Stimulated activated CD8-positive, alpha-beta memory T cell treated with anti-CD3 and anti-CD28 coated beads, Interleukin-12 subunit alpha, Interleukin-12 subunit beta, amount 100 ng/mL, for 24 hours (primary cell): ENCODE results near the gene ARMH3.
"Not testable (repeated sequence)": the region's sequence is repeated elsewhere in the genome, so short reads cannot be mapped to it uniquely, and the experiment has no call there.

ENCODE experiments used
- DNase-seq: peaks from one replicate; pipeline ENCODE4 v3.0.0-alpha.2; 2020; ENCODE audit errors: extremely low read depth

Gene ARMH3

DNA sequence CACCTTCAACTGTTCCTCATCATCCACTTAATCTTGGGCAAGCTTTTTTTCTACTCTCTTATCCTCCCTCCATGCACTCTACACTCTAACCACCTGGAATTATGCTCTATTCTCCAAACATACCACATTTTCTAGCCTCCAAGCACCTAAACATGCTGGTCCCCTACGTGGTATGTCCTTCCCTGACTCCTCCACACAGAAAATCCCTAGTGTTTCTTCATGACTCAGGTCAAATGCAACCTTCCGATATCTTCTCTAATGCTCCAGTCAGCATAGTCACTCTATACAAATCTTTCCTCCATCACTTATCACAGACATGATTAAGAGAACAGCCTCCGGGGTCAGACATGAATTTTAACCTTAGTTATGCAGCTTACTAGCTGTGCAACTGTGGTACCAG, 68.8 kb downstream of the ARMH3 start:
- DNase-seq = no peak

DNA sequence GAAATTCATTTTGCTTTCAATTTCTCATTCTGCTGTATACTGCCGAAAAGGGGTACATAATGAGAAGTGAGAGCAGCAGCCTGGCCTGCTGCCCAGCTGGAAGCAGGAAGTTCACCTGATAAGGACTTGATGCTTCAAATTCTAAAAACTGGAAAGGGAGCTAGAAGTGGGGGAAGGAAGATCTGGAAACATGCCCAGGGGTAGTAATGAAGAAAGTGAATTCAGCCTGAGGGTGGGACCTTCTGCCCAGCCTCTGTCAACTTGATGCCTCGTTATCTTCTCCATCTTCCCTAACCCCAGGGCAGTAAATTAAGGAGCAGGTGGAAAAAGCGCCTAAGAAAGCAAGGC, 69.4 kb downstream of the ARMH3 start:
- DNase-seq = no peak

DNA sequence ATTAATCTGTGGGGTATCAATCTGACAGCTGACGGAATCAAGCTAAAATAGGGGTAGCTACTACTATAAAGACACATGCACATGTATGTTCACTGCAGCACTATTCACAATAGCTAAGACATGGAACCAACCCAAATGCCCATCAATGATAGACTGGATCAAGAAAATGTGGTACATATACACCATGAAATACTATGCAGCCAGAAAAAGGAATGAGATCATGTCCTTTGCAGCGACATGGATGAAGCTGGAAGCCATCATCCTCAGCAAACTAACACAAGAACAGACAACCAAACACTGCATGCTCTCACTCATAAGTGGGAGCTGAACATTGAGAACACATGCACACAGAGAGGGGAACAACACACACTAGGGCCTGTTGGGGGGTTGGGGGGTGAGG, 75.3 kb downstream of the ARMH3 start:
- DNase-seq = not testable (repeated sequence)

DNA sequence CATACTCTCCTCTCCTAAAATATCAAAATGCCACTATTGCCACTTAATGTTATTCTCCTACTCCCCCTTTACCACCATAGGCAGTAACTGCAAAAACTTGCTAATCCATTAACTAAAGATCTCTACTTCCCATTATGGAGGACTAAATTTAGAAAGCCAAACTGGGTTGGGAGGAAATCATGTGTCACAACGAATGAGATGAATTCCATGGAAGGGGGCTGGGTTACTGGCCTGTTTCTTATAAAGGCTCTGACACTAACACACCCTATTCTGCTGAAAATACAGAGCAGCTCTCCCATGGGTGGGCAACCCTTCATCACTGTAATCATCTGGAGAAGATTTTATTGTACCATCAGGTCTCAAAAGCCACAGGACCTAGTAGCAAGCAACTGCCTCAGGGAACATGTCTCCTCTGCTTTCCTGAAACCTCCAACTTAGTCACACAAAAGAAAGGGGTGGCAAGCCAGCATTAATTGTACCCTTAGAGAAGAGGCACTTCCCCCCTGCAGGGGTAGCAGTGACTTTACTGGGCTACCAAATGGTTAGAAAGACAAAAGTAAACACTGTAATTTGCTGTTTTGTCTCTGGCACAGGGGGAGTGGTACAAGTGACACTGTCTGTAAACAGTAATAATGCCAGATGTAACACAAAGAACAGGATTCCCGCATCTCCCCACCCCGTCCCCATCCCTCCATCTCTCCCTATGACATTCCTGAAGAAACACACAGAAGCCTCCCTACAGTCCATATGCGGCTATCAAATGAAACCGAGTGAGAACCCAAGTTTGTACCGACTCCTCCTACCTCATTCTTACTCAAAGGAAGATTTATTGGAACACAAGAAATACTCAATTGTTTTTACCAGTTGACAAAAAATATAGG, 81.6 kb downstream of the ARMH3 start:
- DNase-seq = no peak

DNA sequence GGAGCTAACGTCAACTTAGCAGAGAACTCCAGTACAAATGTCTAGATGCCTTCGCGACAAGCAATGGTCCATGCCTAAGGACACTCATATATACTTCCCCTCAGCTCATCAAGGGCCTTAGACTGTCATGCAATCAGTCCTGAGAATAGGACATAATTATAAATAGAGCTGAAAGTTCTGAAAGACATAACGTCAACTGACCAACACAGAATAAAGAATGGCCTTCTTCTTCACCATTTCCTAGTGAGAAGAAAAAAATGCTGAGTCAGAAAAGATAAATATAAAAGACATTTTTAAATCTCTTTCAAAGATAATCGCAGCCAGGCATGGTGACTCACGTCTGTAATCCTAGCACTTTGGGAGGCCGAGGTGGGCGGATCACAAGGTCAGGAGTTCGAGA, 83.2 kb downstream of the ARMH3 start:
- no peak for DNase-seq

DNA sequence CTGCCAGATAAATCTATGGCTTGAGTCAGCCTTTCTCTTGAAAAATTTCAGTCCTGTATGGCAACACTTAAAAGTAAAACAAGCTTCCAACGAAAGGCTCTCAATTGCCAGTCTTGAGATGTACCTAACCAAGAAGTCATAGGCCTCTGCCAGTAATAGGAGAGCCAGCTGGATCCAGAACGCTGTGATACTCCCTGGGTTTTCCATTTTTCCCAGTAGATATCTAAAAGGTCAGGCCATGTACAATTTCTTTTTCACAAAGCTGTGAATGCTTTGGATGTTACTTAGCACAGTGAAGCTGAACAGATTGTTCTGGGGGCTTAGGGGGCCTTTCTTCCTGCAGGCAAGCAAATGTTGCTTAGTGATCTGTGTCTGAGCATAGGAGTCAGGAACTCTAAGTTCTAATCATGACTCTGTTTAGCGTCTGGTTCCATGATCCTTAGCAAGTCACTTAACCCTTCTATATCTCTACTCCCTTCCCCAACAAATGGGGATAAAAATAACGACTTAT, 86.5 kb downstream of the ARMH3 start:
- no peak for DNase-seq

DNA sequence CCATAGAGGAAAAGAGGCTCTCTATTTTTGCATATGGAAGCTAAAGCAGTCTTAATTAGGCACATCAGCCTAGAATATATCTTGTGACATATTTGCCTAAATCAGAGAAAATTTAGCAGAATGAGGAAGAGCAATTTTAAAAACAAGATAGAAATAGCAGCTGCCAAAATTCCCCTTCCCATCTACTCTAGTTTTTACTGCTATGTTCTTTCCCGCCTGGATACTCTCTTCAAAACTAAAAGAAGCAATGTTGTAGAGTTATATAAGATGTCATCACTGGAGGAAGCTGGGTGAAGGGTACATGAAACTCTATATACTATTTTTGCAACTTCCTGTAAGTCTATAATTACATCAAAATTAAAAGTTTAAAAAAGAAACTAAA, 87.0 kb downstream of the ARMH3 start:
- no peak for DNase-seq

DNA sequence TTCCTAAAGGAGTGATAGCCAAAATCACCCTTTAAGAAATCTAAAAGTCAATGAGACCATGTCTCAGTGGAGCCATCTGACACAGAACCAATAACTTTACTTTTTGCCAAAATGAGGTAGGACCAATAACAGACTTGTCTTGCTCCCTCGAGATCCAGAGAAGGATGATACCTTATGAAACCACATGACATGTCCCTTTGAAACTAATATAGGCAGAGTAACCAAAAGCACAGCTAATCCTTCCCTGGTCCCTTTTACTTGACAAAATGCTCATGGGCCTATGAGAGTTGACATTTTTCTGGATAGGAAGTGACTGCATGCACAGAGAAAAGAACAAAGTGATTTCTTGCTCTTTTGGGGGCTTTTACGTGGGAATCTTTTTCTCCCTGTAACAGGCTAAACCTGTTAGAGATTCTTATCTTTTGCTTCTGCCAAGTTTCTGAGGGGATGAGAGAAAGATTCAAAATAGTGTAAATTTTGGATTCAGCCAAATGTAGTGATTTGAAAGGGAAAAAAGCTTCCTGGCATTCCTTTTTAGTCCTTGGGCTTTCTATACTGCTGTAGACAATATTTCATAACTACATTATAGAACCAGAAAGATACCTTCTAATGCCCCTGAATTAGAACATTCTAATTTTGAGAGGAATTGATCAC, 87.6 kb downstream of the ARMH3 start:
- DNase-seq = no peak

DNA sequence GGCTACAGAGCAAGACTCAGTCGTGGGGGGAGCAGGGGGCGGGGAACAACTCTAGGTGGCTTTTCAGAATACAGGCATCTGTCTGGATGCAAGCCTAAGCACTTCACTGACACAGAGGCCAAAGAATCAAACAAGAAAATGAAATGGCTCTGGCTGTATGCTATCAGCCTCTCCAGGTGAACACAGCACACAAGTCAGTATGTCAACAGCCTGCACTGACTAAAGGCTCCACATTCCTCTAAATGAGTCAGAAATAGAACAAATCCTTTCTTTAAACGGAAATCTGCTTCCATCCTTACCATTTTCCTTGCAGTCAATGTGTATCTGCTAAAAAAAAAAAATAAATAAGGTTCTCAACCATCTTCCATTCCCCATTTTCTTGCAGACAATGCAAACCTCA, 88.3 kb downstream of the ARMH3 start:
- no peak for DNase-seq

DNA sequence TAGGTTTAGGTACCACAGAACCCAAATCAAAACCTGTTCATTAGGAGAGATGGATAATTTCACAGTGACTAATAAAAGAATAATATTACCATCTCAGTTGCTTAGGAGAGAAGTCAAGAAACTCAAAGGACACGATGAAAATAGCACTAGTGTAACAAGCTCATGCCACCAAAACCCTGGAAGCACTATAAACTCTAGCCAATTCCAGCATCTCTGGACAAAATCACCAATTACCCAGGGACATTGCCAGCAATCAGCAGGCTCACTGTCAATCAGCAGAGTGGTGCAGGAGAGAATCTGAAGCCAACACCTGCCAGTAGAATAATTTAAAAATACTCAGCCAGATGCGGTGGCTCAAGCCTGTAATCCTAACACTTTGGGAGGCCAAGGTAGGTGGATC, 88.9 kb downstream of the ARMH3 start:
- DNase-seq = no peak

DNA sequence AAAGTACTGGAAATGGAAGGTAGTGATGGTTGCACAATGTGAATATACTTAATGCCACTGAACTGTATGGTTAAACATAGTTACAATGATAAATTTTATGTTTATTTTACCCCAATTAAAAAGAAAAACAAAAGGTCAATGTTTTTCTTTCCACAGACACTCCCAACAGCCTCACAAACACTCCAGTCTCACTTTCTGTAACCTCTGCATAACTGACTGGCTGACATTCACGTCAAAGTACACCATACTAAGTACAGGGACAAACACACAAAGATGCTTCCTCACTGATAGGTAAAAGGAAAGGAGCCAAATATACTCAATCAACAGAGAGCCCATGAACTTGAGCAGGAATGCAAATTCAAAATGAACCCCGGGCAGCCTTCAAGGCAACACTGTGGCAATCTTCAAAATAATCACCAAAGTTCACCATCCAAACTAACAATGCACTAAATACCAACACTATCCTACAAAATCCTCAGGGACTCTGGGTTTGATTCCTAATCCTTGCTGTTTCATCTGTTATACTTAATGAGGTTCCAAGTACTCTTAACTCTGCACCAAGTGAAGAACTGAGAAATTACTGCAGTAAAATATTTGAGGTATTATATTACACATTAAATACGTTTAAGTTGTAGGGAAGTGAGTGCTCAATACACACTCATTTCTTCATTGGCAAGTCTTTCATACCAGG, 90.8 kb downstream of the ARMH3 start:
- DNase-seq = no peak

DNA sequence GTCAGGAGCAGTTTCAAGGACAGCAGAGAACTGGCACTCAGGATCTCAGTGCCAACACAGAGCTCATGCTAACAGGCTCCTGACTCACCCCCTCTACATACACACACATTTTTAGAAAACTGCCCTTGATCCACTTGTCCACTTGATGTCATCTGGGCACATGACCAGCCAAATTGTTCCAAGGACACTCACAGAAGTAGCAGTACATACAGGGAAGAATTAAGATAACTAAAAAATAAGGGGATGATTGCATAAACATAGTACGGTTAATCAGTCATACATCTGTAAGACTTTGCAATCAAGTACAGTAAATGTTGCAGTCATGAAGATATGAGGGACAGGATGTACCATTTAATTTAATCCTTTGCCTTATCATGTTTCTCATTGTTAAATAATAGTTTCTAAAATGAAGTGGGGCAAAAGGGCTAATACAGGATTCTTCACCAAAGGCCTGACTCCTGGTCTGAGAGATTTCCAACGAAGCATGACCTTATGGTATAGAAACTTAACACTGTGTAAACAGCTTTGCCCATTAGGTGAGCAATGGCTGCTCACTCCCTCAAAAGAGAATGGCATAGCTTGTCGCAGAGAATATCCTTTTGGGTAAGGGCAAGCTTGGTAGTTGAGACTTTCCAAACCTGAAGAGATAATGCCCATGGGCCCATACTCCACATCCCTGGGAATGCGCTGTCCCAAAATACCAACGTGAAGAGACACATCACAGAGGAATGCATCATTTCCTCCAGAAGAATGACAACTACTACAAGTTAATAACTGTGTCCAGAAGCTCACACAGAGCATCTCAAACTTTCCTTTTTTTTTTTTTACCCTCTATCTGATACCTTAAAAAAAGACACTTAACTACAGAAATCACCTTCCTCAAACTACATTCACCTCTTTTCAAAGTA, 94.1 kb downstream of the ARMH3 start:
- DNase-seq = no peak

DNA sequence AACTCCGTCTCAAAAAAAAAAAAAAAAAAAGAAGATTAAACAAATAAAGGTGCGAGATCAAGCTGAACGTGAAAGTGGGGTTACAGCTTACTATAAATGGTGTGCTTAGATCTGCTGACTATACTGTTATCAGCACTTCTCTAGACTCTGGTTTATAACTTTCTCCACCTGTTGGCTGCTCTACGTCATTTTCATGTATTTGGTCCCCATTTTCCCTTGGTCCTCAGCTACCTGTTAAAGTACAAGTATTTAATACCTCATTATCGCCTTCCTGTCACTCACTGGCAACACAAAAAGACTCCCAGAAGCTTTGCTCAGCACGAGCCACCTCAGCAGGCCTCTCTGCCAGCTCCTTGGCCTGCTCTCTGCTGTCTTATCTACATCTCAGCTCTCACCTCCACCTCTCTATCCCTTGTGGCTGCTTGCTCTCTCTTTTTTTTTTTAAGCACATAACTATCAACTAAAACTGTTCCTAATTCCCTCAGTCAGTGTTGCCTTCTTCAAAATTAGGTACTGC, 95.0 kb downstream of the ARMH3 start:
- no peak for DNase-seq

DNA sequence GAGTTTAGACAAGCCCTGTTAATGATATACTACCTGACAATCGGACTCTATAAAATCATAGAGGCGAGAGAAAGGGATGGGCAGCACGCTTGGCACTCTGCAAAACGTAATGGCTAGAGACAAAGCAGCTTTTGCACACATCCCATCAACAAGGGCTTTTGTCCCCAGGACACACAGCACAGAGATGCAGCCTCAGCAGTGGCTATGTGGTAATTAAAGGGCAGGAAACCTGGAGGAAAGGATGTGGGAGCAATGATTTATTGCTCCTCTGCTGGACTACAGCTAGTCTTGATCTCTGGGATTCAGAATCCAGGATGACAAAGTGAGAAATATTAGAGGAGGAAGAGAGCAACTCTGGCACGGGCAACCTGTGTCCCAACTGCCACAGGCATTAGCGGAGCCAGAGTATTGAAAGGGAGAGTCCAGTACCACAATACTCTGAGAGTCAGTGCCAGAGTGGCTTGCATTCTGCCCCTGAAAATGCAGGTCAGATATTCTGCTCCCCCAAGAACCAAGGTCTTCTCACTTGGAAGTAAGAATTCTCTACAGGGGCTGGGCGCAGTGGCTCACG, 96.5 kb downstream of the ARMH3 start:
- no peak for DNase-seq

DNA sequence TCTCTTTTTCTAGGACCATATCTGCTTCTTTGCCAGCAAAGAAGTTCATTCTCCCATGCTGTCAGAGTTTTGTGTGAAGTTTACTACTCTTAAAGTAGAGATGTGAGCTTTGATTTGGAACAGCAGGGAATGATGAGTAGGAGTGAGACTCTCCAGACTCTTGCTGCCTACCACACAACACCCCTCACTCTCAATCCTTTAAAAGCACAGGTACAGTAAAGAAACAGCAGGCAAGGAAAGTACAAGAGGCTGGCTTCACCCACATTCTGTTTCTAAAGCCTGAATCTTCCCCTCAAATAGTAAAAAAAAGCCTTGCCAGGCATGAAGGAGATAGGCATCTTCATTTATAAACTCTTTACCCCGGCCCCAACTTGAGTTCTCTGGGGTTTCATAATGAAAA, 97.3 kb downstream of the ARMH3 start:
- no peak for DNase-seq

DNA sequence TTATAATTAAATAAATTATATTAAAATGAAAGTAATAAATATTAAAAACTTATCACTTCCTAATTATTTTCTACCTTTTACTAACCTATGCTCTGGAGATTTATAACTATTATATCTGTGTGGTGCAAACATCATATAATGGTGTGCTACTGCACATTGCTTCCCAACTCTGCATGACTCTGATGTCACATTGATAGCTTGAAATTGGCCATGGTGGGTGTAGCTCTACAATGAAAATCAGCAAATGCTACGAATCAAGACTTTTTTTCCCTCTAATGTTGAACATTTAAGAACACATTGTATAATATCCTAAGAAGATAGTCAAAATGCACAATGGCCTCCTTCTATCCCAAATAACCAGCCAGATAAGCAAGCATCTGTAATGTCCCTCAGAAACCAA, 99.1 kb downstream of the ARMH3 start:
- no peak for DNase-seq

DNA sequence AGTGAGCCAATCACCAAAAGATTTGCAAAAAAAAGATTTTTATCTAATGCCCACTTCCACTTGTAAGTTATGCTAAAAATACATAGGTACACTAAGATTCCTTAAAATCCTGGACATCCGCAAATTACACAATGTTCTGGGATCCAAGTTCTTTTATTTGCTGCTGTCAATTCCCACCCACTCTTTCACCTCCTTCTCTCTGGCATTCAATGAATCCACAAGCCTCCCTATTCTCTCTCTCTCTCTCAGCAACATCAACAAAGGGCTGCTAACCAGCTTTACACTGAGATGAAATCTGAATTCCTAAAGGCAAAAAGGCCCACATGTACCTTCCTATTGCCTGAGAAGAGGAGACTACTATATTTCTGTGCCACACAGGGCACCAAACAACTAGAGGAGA, 99.9 kb downstream of the ARMH3 start:
- DNase-seq = no peak

DNA sequence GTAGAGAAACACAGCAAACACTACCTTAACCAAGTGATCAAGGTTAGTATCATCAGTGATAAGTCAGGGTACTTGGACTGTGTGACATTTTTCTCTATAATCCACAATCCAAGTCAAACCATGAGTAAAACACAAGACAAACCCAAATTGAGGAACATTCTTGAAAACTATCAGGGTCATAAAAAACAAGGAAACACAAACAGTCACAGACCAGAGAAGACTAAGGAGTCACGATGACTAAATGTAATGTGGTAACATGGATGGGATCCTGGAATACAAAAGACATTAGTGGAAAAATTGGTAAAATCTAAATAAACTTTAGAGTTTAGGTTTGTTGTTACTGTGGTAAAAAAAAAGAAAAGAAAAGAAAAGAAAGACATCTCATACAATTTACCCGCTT, 103.8 kb downstream of the ARMH3 start:
- DNase-seq = no peak

DNA sequence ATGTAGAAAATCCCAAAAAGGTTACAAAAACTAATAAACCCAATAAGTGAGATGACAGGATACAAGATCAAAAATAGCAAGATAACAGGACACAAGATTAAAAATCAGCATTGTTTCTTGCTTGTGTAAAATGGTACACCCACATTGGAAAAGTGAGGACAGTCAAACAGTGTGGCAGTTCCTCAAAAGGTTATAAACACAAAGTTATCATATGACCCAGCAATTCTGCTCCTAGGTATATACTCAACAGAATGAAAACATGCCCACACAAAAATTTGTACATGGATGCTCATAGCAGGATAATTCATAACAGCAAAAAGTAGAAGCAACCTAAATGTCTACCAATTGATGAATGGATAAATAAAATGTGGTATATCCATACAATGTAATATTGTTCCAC, 105.8 kb downstream of the ARMH3 start:
- no peak for DNase-seq

DNA sequence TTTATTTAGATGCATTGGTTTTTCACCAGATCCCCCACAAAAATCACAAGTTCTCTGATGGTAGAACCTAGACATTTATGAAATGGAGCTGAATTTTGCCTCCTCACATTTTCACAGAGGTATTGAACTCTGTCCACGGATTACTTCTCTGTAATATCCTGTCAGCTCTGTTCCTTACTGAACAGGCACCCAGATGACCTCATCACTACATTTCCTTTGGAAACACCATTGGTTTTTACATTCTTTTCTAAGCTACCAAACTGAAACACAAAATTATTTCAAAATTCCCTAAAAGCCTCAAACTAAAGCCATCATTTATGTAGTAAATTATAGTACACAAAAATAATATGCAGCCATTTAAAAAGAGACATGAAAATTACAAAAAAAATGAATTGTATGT, 114.1 kb downstream of the ARMH3 start:
- no peak for DNase-seq

DNA sequence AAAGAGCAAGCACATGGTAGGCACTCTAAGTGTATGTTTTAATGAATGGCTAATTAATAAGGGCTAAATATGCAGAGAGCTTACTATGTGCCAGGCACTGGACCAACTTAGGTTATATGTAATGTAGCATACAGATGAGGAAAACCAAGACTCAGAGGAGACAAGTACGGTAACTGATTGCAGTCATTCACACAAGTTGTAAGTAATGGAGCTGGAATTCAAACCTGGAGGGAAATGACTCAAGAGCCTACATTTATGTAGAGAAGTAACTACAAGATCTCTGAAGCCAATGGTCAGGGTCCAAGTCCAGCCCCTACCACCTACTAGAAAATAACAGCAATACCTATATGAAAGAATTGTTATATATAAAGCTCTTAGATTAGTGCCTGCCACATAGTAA, 115.1 kb downstream of the ARMH3 start:
- DNase-seq = no peak
